Kidney epithelial cell (primary cell): ENCODE results near the gene PLA2R1. TPM values are rescaled to one million over a fixed set of nuclear protein-coding genes. Genes with fewer than 3 reads are reported as not detected.

Source experiments
- DNase-seq: peaks from one replicate; pipeline ENCODE4 v3.0.0-alpha.2; 2010; ENCODE audit warnings: low read depth
- H3K27me3 ChIP-seq: 2 replicates; pipeline ENCODE4 v1.6.0; 2011; ENCODE audit warnings: low read length; ENCODE audit not compliant: control insufficient read depth, insufficient read depth
- H3K36me3 ChIP-seq: 2 replicates; pipeline ENCODE4 v1.5.1; 2011; ENCODE audit warnings: low read length; ENCODE audit not compliant: control insufficient read depth, insufficient read depth
- H3K4me3 ChIP-seq: 2 replicates; pipeline ENCODE4 v1.5.1; 2011; ENCODE audit warnings: low read depth, mild to moderate bottlenecking, control low read depth, low read length
- CTCF ChIP-seq: IDR thresholded peaks from 2 replicates; pipeline ENCODE4 v1.5.1; 2011; ENCODE audit warnings: mild to moderate bottlenecking, moderate library complexity, low read length, control low read depth, inconsistent platforms; ENCODE audit not compliant: insufficient read depth, poor library complexity, severe bottlenecking
- total RNA-seq: library from RNA; depleted of rRNA; stranded (reverse); fragments of >200 nt; gene quantifications from 2 replicates; pipeline ENCODE4 v1.2.3, GENCODE V29; 2015

The PLA2R1 gene
- total RNA-seq, 1 donor from 2014 or later, result 3.6 TPM

DNA sequence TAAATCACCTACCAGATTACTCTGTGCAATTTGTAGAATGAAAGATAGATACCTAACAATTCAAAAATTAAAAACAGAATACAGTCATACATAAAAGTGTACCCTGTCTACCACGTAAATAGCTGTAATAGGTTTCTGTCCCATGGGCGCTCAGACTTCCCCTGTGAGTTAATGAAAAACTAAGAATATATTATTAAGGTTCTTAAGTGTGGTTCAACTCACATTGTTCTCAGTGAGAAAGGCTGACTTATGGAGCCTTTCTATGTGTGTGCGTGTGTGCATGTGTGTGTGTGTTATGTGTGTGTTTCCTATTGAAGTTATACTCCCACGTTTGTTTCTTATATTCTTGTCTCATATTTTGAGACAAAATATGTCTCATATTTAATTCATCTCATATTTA is 149.8 kb downstream of the PLA2R1 start:
- no peak for TF ChIP-seq CTCF
- Histone ChIP-seq H3K36me3 (no peaks in the 10 kb centered on the region), H3K4me3 (no peak overlapping the region), H3K27me3 (no peaks in the 10 kb centered on the region)
- no peak for DNase-seq

DNA sequence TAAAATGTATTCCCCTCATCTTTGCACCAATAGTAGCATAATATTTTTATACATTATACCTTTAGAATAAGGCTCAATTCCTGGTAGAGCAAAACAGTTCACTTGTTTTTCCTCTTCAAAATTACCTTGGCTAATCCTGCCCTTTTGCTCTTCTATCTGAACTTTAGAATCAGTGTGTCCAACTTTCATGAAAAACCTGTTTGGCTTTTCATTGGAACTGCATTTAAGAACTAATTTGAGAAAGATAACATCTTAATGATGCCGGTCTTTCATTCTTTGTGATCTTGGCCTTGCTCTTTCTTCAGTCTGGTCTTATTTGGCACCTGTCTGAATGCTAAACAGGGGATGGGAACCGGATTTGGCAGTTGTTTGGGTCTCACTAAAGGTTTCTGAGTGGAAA is 151.5 kb downstream of the PLA2R1 start:
- DNase-seq, result no peak
- Histone ChIP-seq H3K4me3 (no peak overlapping the region), H3K36me3 (no peaks in the 10 kb centered on the region), H3K27me3 (no peaks in the 10 kb centered on the region)
- TF ChIP-seq CTCF, result no peak

DNA sequence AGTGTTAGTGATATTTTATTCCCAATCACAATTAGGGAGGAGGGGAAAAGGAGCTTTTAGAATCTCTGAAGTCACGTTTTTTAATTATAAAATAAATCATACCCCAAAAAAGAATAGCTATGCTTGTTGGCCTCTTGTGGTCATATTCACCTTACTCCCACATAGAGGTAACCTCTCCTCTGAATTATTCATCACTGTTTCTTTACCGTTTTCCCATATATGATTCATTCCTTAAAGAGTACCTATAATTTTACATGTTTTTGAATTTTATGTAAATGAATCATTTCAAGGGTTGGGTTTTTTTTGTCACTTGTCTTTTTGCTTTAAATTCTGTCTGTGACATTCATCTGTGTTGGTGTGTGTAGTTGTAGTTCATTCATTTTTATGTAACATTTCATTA is 153.8 kb downstream of the PLA2R1 start:
- TF ChIP-seq CTCF, result no peak
- DNase-seq, result no peak
- no peak overlapping the region for H3K4me3 ChIP-seq
- peaks cover 11% of the 10 kb centered on the region for H3K27me3 ChIP-seq
- H3K36me3 ChIP-seq, result no peaks in the 10 kb centered on the region

DNA sequence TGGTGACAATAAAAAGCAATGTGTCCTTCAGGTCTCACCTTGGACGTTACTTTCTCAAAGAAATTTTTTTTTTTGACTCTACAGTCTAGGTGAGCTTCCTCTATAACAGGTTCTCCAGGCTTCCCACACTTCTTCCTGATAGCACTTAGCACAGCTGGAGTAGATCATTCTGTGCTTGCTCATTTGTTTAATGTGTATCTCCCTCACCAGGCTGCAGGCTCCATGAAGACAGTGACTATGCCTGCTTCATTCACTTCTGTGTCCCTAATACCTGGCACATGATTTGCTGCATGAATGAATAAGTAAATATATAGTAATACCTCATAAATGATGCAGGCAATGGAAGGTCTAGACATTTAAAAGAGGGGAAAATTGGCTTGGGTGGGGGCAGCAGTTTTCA is 154.5 kb downstream of the PLA2R1 start:
- TF ChIP-seq CTCF, result no peak
- no peak for DNase-seq
- peaks cover 11% of the 10 kb centered on the region for H3K27me3 ChIP-seq
- no peak overlapping the region for H3K4me3 ChIP-seq
- H3K36me3 ChIP-seq, result no peaks in the 10 kb centered on the region

DNA sequence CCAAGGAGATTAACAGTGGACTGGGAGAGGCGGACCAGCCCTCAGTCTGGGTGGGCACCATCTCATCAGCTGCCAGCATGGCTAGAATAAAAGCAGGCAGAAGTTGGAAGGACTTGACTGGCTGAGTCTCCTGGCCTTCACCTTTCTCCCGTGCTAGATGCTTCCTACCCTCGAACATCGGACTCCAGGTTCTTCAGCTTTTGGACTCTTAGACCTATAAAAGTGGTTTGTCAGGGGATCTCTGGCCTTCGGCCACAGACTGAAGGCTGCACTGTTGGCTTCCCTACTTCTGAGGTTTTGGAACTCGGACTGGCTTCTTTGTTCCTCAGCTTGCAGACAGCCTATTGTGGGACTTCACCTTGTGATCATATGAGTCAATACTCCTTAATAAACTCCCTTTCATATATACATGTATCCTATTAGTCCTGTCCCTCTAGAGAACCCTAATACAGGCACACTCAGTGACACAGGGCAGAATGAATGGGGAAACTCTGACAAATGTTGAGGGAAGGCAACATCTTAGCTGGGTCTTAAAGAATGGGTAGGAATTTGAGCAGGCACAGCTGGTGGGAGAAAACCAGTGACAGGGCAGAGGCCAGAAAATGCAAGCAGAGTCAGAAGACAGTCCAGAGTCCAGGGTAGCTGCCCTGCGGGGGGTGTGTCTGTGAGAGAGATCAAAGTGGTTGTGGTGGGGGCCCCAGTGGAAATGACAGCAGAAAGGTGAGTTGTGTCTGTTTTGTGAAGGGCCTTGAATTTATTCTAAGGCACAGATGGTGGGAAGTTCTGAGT is 156.3 kb downstream of the PLA2R1 start:
- TF ChIP-seq CTCF, result no peak
- H3K27me3 ChIP-seq, result peaks cover 11% of the 10 kb centered on the region
- no peaks in the 10 kb centered on the region for H3K36me3 ChIP-seq
- no peak overlapping the region for H3K4me3 ChIP-seq
- no peak for DNase-seq

- no peak for DNase-seq
- H3K36me3 ChIP-seq, result no peaks in the 10 kb centered on the region
- H3K27me3 ChIP-seq, result peaks cover 11% of the 10 kb centered on the region
- TF ChIP-seq CTCF, result no peak
- H3K4me3 ChIP-seq, result no peak overlapping the region
Observed at GRCh38 chr2:159904959-159905305, 157.5 kb downstream of the PLA2R1 start.
